Ishikawa (cell line): ENCODE measurements around the gene MC2R.

ENCODE experiments used
- EGR1 ChIP-seq: IDR thresholded peaks from 2 replicates; pipeline ENCODE4 v1.6.1; 2012
- EP300 ChIP-seq: IDR thresholded peaks from 2 replicates; pipeline ENCODE4 v1.6.1; 2012; ENCODE audit warnings: borderline replicate concordance
- FOXM1 ChIP-seq: IDR thresholded peaks from 2 replicates; pipeline ENCODE4 v1.6.1; 2012; ENCODE audit warnings: low read depth, borderline replicate concordance
- MAX ChIP-seq: IDR thresholded peaks from 2 replicates; pipeline ENCODE4 v1.6.1; 2012
- RAD21 ChIP-seq: IDR thresholded peaks from 2 replicates; pipeline ENCODE4 v1.6.1; 2012; ENCODE audit warnings: low read depth
- REST ChIP-seq: IDR thresholded peaks from 2 replicates; pipeline ENCODE4 v1.6.1; 2012; ENCODE audit warnings: low read depth, mild to moderate bottlenecking
- TAF1 ChIP-seq: IDR thresholded peaks from 2 replicates; pipeline ENCODE4 v1.6.1; 2012; ENCODE audit warnings: low read depth, mild to moderate bottlenecking
- TCF12 ChIP-seq: IDR thresholded peaks from 2 replicates; pipeline ENCODE4 v1.6.1; 2012; ENCODE audit warnings: low read depth
- YY1 ChIP-seq: IDR thresholded peaks from 2 replicates; pipeline ENCODE4 v1.6.1; 2012; ENCODE audit warnings: low read depth
- ZBTB7A ChIP-seq: IDR thresholded peaks from 2 replicates; pipeline ENCODE4 v1.6.1; 2012; ENCODE audit warnings: low read depth

GRCh38 chr18:13934676-13935075, 19.3 kb upstream of the MC2R start:
- TF ChIP-seq TCF12 (no peak), REST (no peak), RAD21 (no peak), MAX (no peak), FOXM1 (no peak), ZBTB7A (no peak), EGR1 (no peak), TAF1 (no peak), YY1 (no peak), EP300 (no peak)
